HL-60/S4 treated with retinoic acid at 250 ng/mL for 4 days and 3 days (cell line): Measurements from ENCODE around the gene HOXA11.

Experiments
- in situ Hi-C: fragments of 300-500 bp; cut with MboI; formaldehyde crosslinking; loops from 2 replicates; pipeline ENCODE4 v1.7.0; 2022; ENCODE audit warnings: low sequenced_read_pairs

Gene HOXA11

GRCh38 chr7:27196287-27196767 lies 11.3 kb upstream of the HOXA11 start:
- in situ Hi-C loops: loop anchor here (25.0 kb wide), 1 partner anchor 1309 kb away; no protein-coding TSS in a partner anchor

GRCh38 chr7:27194686-27195379 lies 9.8 kb upstream of the HOXA11 start:
- in situ Hi-C loops: loop anchor here (25.0 kb wide), 1 partner anchor 1308 kb away; no protein-coding TSS in a partner anchor

GRCh38 chr7:27194002-27194352 lies 8.9 kb upstream of the HOXA11 start:
- in situ Hi-C loops: loop anchor here (25.0 kb wide), 1 partner anchor 1307 kb away; no protein-coding TSS in a partner anchor

GRCh38 chr7:27193335-27194001 lies 8.4 kb upstream of the HOXA11 start:
- in situ Hi-C loops: loop anchor here (25.0 kb wide), 1 partner anchor 1306 kb away; no protein-coding TSS in a partner anchor

GRCh38 chr7:27192546-27193334 lies 7.7 kb upstream of the HOXA11 start:
- in situ Hi-C loops: loop anchor here (25.0 kb wide), 1 partner anchor 1305 kb away; no protein-coding TSS in a partner anchor

GRCh38 chr7:27191833-27192545 lies 7.0 kb upstream of the HOXA11 start:
- in situ Hi-C loops: loop anchor here (25.0 kb wide), 1 partner anchor 1305 kb away; no protein-coding TSS in a partner anchor

GRCh38 chr7:27191161-27191731 lies 6.2 kb upstream of the HOXA11 start:
- in situ Hi-C loops: loop anchor here (25.0 kb wide), 1 partner anchor 1304 kb away; no protein-coding TSS in a partner anchor

GRCh38 chr7:27189997-27190748 lies 5.1 kb upstream of the HOXA11 start:
- in situ Hi-C loops: loop anchor here (25.0 kb wide), 1 partner anchor 1303 kb away; no protein-coding TSS in a partner anchor

- in situ Hi-C loops: loop anchor here (25.0 kb wide), 1 partner anchor 1302 kb away; no protein-coding TSS in a partner anchor
These were observed 4.4 kb upstream of the HOXA11 start for GRCh38 chr7:27189295-27189996.

GRCh38 chr7:27188386-27189294 lies 3.6 kb upstream of the HOXA11 start:
- in situ Hi-C loops: loop anchor here (25.0 kb wide), 1 partner anchor 1301 kb away; no protein-coding TSS in a partner anchor

- in situ Hi-C loops: loop anchor here (25.0 kb wide), 1 partner anchor 1300 kb away; no protein-coding TSS in a partner anchor
These were observed 2.7 kb upstream of the HOXA11 start for GRCh38 chr7:27187475-27188385.

- in situ Hi-C loops: loop anchor here (25.0 kb wide), 1 partner anchor 1300 kb away; no protein-coding TSS in a partner anchor
These were observed 1.8 kb upstream of the HOXA11 start for GRCh38 chr7:27186668-27187474.

- in situ Hi-C loops: loop anchor here (25.0 kb wide), 1 partner anchor 1299 kb away; no protein-coding TSS in a partner anchor
These were observed 1.0 kb upstream of the HOXA11 start for GRCh38 chr7:27185854-27186667.

- in situ Hi-C loops: loop anchor here (25.0 kb wide), 1 partner anchor 1297 kb away; no protein-coding TSS in a partner anchor
These were observed 557 bp downstream of the HOXA11 start for GRCh38 chr7:27184337-27185012.
